ENCODE measurements around the gene ZNF618.

DNA sequence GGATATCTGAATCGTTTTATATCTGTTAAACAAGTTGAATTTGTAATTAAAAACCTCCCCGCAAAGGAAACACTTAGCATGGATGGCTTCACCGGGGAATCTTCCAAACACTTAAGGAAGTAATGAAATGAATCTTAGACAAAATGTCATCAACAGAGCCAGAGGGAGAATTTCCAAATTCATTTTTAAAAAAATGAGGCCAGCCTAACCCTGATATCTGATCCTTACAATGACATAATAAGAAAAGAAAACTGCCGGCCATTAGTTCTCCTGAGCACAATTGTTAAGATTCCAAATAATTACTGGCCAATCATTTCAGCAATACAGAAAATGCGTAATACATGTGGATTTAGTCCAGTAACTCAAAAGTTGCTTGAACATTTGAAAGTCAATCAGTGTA, 229.1 kb downstream of the ZNF618 start:
- TF ChIP-seq, protein P1, sequence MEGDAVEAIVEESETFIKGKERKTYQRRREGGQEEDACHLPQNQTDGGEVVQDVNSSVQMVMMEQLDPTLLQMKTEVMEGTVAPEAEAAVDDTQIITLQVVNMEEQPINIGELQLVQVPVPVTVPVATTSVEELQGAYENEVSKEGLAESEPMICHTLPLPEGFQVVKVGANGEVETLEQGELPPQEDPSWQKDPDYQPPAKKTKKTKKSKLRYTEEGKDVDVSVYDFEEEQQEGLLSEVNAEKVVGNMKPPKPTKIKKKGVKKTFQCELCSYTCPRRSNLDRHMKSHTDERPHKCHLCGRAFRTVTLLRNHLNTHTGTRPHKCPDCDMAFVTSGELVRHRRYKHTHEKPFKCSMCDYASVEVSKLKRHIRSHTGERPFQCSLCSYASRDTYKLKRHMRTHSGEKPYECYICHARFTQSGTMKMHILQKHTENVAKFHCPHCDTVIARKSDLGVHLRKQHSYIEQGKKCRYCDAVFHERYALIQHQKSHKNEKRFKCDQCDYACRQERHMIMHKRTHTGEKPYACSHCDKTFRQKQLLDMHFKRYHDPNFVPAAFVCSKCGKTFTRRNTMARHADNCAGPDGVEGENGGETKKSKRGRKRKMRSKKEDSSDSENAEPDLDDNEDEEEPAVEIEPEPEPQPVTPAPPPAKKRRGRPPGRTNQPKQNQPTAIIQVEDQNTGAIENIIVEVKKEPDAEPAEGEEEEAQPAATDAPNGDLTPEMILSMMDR (conservative IDR thresholded peaks at IDR 0.05; ENCODE audit: low read length): no peak
- TF ChIP-seq EZH2phosphoT487 (IDR thresholded peaks at IDR 0.05; ENCODE audit: borderline replicate concordance): no peak
